ENCODE measurements around the gene USP4.
"Not testable (repeated sequence)": the region's sequence is repeated elsewhere in the genome, so short reads cannot be mapped to it uniquely, and the experiment has no call there.

Gene USP4

GRCh38 chr3:49359623-49360022 is 19.8 kb upstream of the USP4 start:
- TF ChIP-seq EZH2 (optimal IDR thresholded peaks at IDR 0.05; ENCODE audit: low read depth, low read length) (no peak), CTCF (IDR thresholded peaks at IDR 0.05; ENCODE audit: low read length) (no peak), EZH2phosphoT487 (IDR thresholded peaks at IDR 0.05; ENCODE audit: low read length) (no peak)
- no peaks in the 10 kb centered on the region for H3K27me3 ChIP-seq (replicated peaks; ENCODE audit: insufficient read depth, low read length)
- H3K4me3 ChIP-seq (ENCODE audit: low read length), result no peak overlapping the region
- DNase-seq, result no peak
- H3K4me1 ChIP-seq (ENCODE audit: low read length), result peaks cover 7% of the 10 kb centered on the region
- H3K36me3 ChIP-seq (replicated peaks; ENCODE audit: insufficient read depth, low read length), result peaks cover 8% of the 10 kb centered on the region
- H3K9me2 ChIP-seq (replicated peaks; ENCODE audit: insufficient read depth, low read length), result no peaks in the 10 kb centered on the region
- H3K27ac ChIP-seq (ENCODE audit: low read length), result no peak overlapping the region
- no peak overlapping the region for H3K9ac ChIP-seq (ENCODE audit: low read length)
- peaks cover 19% of the 10 kb centered on the region; the same call in 1 of the 2 replicates for H3F3A ChIP-seq (ENCODE audit: insufficient read depth, low read length)
- H3K79me2 ChIP-seq (ENCODE audit: low read length), result peaks cover 29% of the 10 kb centered on the region
- no peak overlapping the region for H3K4me2 ChIP-seq (ENCODE audit: low read depth, low read length)
- no peaks in the 10 kb centered on the region for H3K9me3 ChIP-seq (replicated peaks; ENCODE audit: insufficient read depth, low read length)
- H4K20me1 ChIP-seq (ENCODE audit: insufficient read depth, low read length), result no peaks in the 10 kb centered on the region; the same call in 1 of the 2 replicates
- H2AFZ ChIP-seq (ENCODE audit: low read length), result no peak overlapping the region

- H3F3A ChIP-seq (ENCODE audit: insufficient read depth, low read length), result peaks cover 19% of the 10 kb centered on the region; the same call in 1 of the 2 replicates
Measured at GRCh38 chr3:49358884-49359225, 19.0 kb upstream of the USP4 start.

GRCh38 chr3:49358217-49358883 is 18.5 kb upstream of the USP4 start, which contains the start of gene GPX1:
Gene GPX1 (minus strand): TSS chr3:49358353. CDS start chr3:49358278, 75 bp downstream.
- no peak within 1 kb of the TSS for H2AFZ ChIP-seq (ENCODE audit: low read length)
- no peak for TF ChIP-seq EZH2 (optimal IDR thresholded peaks at IDR 0.05; ENCODE audit: low read depth, low read length)
- TF ChIP-seq EZH2phosphoT487 (IDR thresholded peaks at IDR 0.05; ENCODE audit: low read length), result no peak
- TF ChIP-seq CTCF (IDR thresholded peaks at IDR 0.05; ENCODE audit: low read length), result no peak
- peaks cover 19% of the 10 kb centered on the region; the same call in 1 of the 2 replicates for H3F3A ChIP-seq (ENCODE audit: insufficient read depth, low read length)
- peaks cover 21% of the 10 kb centered on the region for H3K79me2 ChIP-seq (ENCODE audit: low read length)
- H3K4me3 ChIP-seq (ENCODE audit: low read length), result peak within 1 kb of the TSS; percentile 53
- no peaks in the 10 kb centered on the region for H3K27me3 ChIP-seq (replicated peaks; ENCODE audit: insufficient read depth, low read length)
- H3K27ac ChIP-seq (ENCODE audit: low read length), result peak within 1 kb of the TSS; percentile 2; the same call in 1 of the 2 replicates
- H3K4me1 ChIP-seq (ENCODE audit: low read length), result peaks cover 7% of the 10 kb centered on the region
- peak within 1 kb of the TSS; percentile 63; the same call in 1 of the 2 replicates for H3K4me2 ChIP-seq (ENCODE audit: low read depth, low read length)
- peaks cover 8% of the 10 kb centered on the region for H3K36me3 ChIP-seq (replicated peaks; ENCODE audit: insufficient read depth, low read length)
- H3K9me3 ChIP-seq (replicated peaks; ENCODE audit: insufficient read depth, low read length), result no peaks in the 10 kb centered on the region
- peak; percentile 79 for DNase-seq
- peak within 1 kb of the TSS; percentile 37; the same call in 1 of the 2 replicates for H3K9ac ChIP-seq (ENCODE audit: low read length)
- no peaks in the 10 kb centered on the region; the same call in 1 of the 2 replicates for H4K20me1 ChIP-seq (ENCODE audit: insufficient read depth, low read length)
- H3K9me2 ChIP-seq (replicated peaks; ENCODE audit: insufficient read depth, low read length), result no peaks in the 10 kb centered on the region

More at GRCh38 chr3:49358884-49359225, 19.0 kb upstream of the USP4 start:
- peaks cover 26% of the 10 kb centered on the region for H3K79me2 ChIP-seq (ENCODE audit: low read length)
- H3K4me1 ChIP-seq (ENCODE audit: low read length), result peaks cover 7% of the 10 kb centered on the region
- H3K9ac ChIP-seq (ENCODE audit: low read length), result no peak overlapping the region
- H2AFZ ChIP-seq (ENCODE audit: low read length), result no peak overlapping the region
- H4K20me1 ChIP-seq (ENCODE audit: insufficient read depth, low read length), result no peaks in the 10 kb centered on the region; the same call in 1 of the 2 replicates
- TF ChIP-seq EZH2phosphoT487 (IDR thresholded peaks at IDR 0.05; ENCODE audit: low read length) (no peak), EZH2 (optimal IDR thresholded peaks at IDR 0.05; ENCODE audit: low read depth, low read length) (no peak), CTCF (IDR thresholded peaks at IDR 0.05; ENCODE audit: low read length) (no peak)
- no peaks in the 10 kb centered on the region for H3K27me3 ChIP-seq (replicated peaks; ENCODE audit: insufficient read depth, low read length)
- no peaks in the 10 kb centered on the region for H3K9me2 ChIP-seq (replicated peaks; ENCODE audit: insufficient read depth, low read length)
- peaks cover 8% of the 10 kb centered on the region for H3K36me3 ChIP-seq (replicated peaks; ENCODE audit: insufficient read depth, low read length)
- peak overlapping the region; percentile 63; the same call in 1 of the 2 replicates for H3K4me2 ChIP-seq (ENCODE audit: low read depth, low read length)
- no peak for DNase-seq
- peak overlapping the region; percentile 2; the same call in 1 of the 2 replicates for H3K27ac ChIP-seq (ENCODE audit: low read length)
- H3K9me3 ChIP-seq (replicated peaks; ENCODE audit: insufficient read depth, low read length), result no peaks in the 10 kb centered on the region
- no peak overlapping the region for H3K4me3 ChIP-seq (ENCODE audit: low read length)

- not testable (repeated sequence) for H3K9me2 ChIP-seq (replicated peaks; ENCODE audit: insufficient read depth, low read length); DNase-seq; H3K27me3 ChIP-seq (replicated peaks; ENCODE audit: insufficient read depth, low read length); H4K20me1 ChIP-seq (ENCODE audit: insufficient read depth, low read length); H3K9me3 ChIP-seq (replicated peaks; ENCODE audit: insufficient read depth, low read length); H3K36me3 ChIP-seq (replicated peaks; ENCODE audit: insufficient read depth, low read length); H3K4me1 ChIP-seq (ENCODE audit: low read length); H2AFZ ChIP-seq (ENCODE audit: low read length); H3K27ac ChIP-seq (ENCODE audit: low read length)
- H3F3A ChIP-seq (ENCODE audit: insufficient read depth, low read length), result peaks cover 19% of the 10 kb centered on the region; the same call in 1 of the 2 replicates
- peaks cover 16% of the 10 kb centered on the region for H3K79me2 ChIP-seq (ENCODE audit: low read length)
- H3K4me2 ChIP-seq (ENCODE audit: low read depth, low read length), result peak overlapping the region; percentile 63; the same call in 1 of the 2 replicates
- peak overlapping the region; percentile 53 for H3K4me3 ChIP-seq (ENCODE audit: low read length)
- peak overlapping the region; percentile 37; the same call in 1 of the 2 replicates for H3K9ac ChIP-seq (ENCODE audit: low read length)
Measured at GRCh38 chr3:49357443-49358216, 17.8 kb upstream of the USP4 start.

- H2AFZ ChIP-seq (ENCODE audit: low read length); H3K9ac ChIP-seq (ENCODE audit: low read length); H3K9me2 ChIP-seq (replicated peaks; ENCODE audit: insufficient read depth, low read length); H3K36me3 ChIP-seq (replicated peaks; ENCODE audit: insufficient read depth, low read length); H3K9me3 ChIP-seq (replicated peaks; ENCODE audit: insufficient read depth, low read length); H3K4me3 ChIP-seq (ENCODE audit: low read length); H3K27me3 ChIP-seq (replicated peaks; ENCODE audit: insufficient read depth, low read length); H4K20me1 ChIP-seq (ENCODE audit: insufficient read depth, low read length); H3K4me2 ChIP-seq (ENCODE audit: low read depth, low read length); H3K27ac ChIP-seq (ENCODE audit: low read length); H3K4me1 ChIP-seq (ENCODE audit: low read length); DNase-seq: not testable (repeated sequence)
- Histone ChIP-seq H3F3A (ENCODE audit: insufficient read depth, low read length) (peaks cover 19% of the 10 kb centered on the region; the same call in 1 of the 2 replicates), H3K79me2 (ENCODE audit: low read length) (peaks cover 11% of the 10 kb centered on the region)
Measured at GRCh38 chr3:49357095-49357442, 17.2 kb upstream of the USP4 start.
